A549 (cell line): ENCODE data around the gene RPGRIP1. TPM values are rescaled to one million over a fixed set of nuclear protein-coding genes. Genes with fewer than 3 reads are reported as not detected.

Source experiments
- ATAC-seq, 2 experiments: fragments of 200-7000 bp in 1 of 2; fragments of >200 bp in 1 of 2; cut with Nextera tagmentation in 1 of 2; cut with Tn5 transposase in 1 of 2; 3 replicates each; pipeline versions ENCODE4 v1.8.0 to v1.9.1; 2018 to 2020; ENCODE audit warnings: mild to moderate bottlenecking in 1 of 2, moderate library complexity in 1 of 2
- CTCF ChIA-PET: fragments of 300-600 bp; sonication (Branson Sonifier 250); formaldehyde crosslinking; extraction: SDS; loops from one replicate; lab custom pipeline; 2021; ENCODE audit warnings: antibody characterized with exemption, inconsistent platforms; lab: Yijun Ruan, JAX
- POLR2A ChIA-PET: fragments of 350-600 bp; formaldehyde crosslinking; extraction: SDS; loops from one replicate; lab custom pipeline; 2021; ENCODE audit warnings: antibody characterized with exemption, inconsistent platforms; lab: Yijun Ruan, JAX
- DNase-seq, 2 experiments: peaks; one replicate each; pipeline versions ENCODE4 v3.0.0 to v3.0.0-alpha.2; 2011 to 2016; ENCODE audit warnings: low read depth in 1 of 2, low spot score in 1 of 2
- FAIRE-seq: peaks from 2 replicates; lab custom pipeline; 2011; peaks lifted over from hg19 to GRCh38; lab: Jason Lieb, UNC
- H3K27ac ChIP-seq, 2 experiments: fragments of >200 bp; sonication (Bioruptor Twin); formaldehyde crosslinking; 3 replicates each; pipeline ENCODE4 v1.5.1; 2016 to 2017
- H3K4me1 ChIP-seq: fragments of >200 bp; sonication (Bioruptor Twin); formaldehyde crosslinking; 3 replicates; pipeline ENCODE4 v1.6.1; 2016
- H3K4me2 ChIP-seq: fragments of >200 bp; sonication (Bioruptor Twin); formaldehyde crosslinking; 3 replicates; pipeline ENCODE4 v1.6.1; 2016
- H3K4me3 ChIP-seq: fragments of >200 bp; sonication (Bioruptor Twin); formaldehyde crosslinking; 3 replicates; pipeline ENCODE4 v1.5.1; 2016
- H3K9me3 ChIP-seq: fragments of >200 bp; sonication (Bioruptor Twin); formaldehyde crosslinking; 3 replicates; pipeline ENCODE4 v1.6.1; 2016
- BHLHE40 ChIP-seq: IDR thresholded peaks from 2 replicates; pipeline ENCODE4 v1.6.1; 2012; ENCODE audit warnings: low read depth, low read length, inconsistent platforms
- CBX2 ChIP-seq: fragments of 200-600 bp; sonication (generic); IDR thresholded peaks from 2 replicates; pipeline ENCODE4 v1.6.1; 2016; ENCODE audit warnings: low read depth, mild to moderate bottlenecking, borderline replicate concordance
- CHD2 ChIP-seq: fragments of 150-350 bp; IDR thresholded peaks from 2 replicates; pipeline ENCODE4 v1.6.1; 2014; ENCODE audit warnings: low read length; ENCODE audit not compliant: partially characterized antibody
- CHD4 ChIP-seq: fragments of 200-600 bp; sonication (generic); IDR thresholded peaks from 2 replicates; pipeline ENCODE4 v1.6.1; 2016; ENCODE audit warnings: antibody characterized with exemption, mild to moderate bottlenecking, borderline replicate concordance
- EHF ChIP-seq: fragments of 250-450 bp; sonication (Bioruptor Pico); IDR thresholded peaks from 2 replicates; pipeline ENCODE4 v1.5.0; 2020; ENCODE audit warnings: mild to moderate bottlenecking
- EHMT2 ChIP-seq: fragments of 200-600 bp; sonication (generic); IDR thresholded peaks from 2 replicates; pipeline ENCODE4 v1.6.1; 2016; ENCODE audit warnings: antibody characterized with exemption, low read depth, mild to moderate bottlenecking, moderate library complexity
- ELK1 ChIP-seq: fragments of 150-350 bp; IDR thresholded peaks from 2 replicates; pipeline ENCODE4 v1.6.1; 2014; ENCODE audit warnings: low read depth, mild to moderate bottlenecking, low read length
- FOSL2 ChIP-seq, 2 experiments: fragments of 450-650 bp in 1 of 2; fragments of >200 bp in 1 of 2; sonication (Bioruptor Twin) in 1 of 2; formaldehyde crosslinking; IDR thresholded peaks; 2 replicates each; pipeline versions ENCODE4 v1.5.0 to v1.6.1; 2016 to 2020; ENCODE audit warnings: mild to moderate bottlenecking in 1 of 2, moderate library complexity in 1 of 2
- FOXS1 ChIP-seq: fragments of 250-450 bp; sonication (Bioruptor Pico); IDR thresholded peaks from 2 replicates; pipeline ENCODE4 v1.5.0; 2020; ENCODE audit warnings: mild to moderate bottlenecking, moderate library complexity
- HDAC2 ChIP-seq: fragments of 200-600 bp; sonication (generic); IDR thresholded peaks from 2 replicates; pipeline ENCODE4 v1.6.1; 2016
- HES2 ChIP-seq: fragments of >200 bp; sonication (Bioruptor Twin); formaldehyde crosslinking; IDR thresholded peaks from 2 replicates; pipeline ENCODE4 v1.6.1; 2016
- HEYL ChIP-seq: fragments of 250-450 bp; sonication (Bioruptor Pico); IDR thresholded peaks from 2 replicates; pipeline ENCODE4 v1.8.0; 2021; ENCODE audit warnings: mild to moderate bottlenecking, moderate library complexity
- HOXB13 ChIP-seq: fragments of 250-450 bp; sonication (Bioruptor Pico); IDR thresholded peaks from 2 replicates; pipeline ENCODE4 v1.5.0; 2020; ENCODE audit warnings: low read depth, mild to moderate bottlenecking, moderate library complexity
- HOXB5 ChIP-seq: fragments of 250-450 bp; sonication (Bioruptor Pico); IDR thresholded peaks from 2 replicates; pipeline ENCODE4 v1.5.0; 2020; ENCODE audit warnings: mild to moderate bottlenecking, moderate library complexity
- JUN ChIP-seq, 2 experiments: fragments of >200 bp; sonication (Bioruptor Twin); formaldehyde crosslinking; IDR thresholded peaks; 2 replicates in 1 of 2; 3 replicates in 1 of 2; pipeline ENCODE4 v1.6.1; 2016 to 2017
- JUNB ChIP-seq: fragments of >200 bp; sonication (Bioruptor Twin); formaldehyde crosslinking; IDR thresholded peaks from 2 replicates; pipeline ENCODE4 v1.6.1; 2016
- KDM5A ChIP-seq: fragments of 200-600 bp; sonication (generic); IDR thresholded peaks from 2 replicates; pipeline ENCODE4 v1.6.1; 2016; ENCODE audit warnings: antibody characterized with exemption, mild to moderate bottlenecking
- MAZ ChIP-seq: fragments of 150-350 bp; IDR thresholded peaks from 2 replicates; pipeline ENCODE4 v1.6.1; 2014; ENCODE audit warnings: antibody characterized with exemption, low read depth, low read length, borderline replicate concordance
- NFE2L2 ChIP-seq: fragments of 150-350 bp; conservative IDR thresholded peaks from 2 replicates; pipeline ENCODE4 v1.6.1; 2014; ENCODE audit warnings: low read length
- PBX3 ChIP-seq: IDR thresholded peaks from 2 replicates; pipeline ENCODE4 v1.6.1; 2012
- POLR2A ChIP-seq: IDR thresholded peaks from 2 replicates; pipeline ENCODE4 v1.6.1; 2012; ENCODE audit warnings: mild to moderate bottlenecking, low read length
- RAD21 ChIP-seq, 2 experiments: fragments of >200 bp in 1 of 2; sonication (Bioruptor Twin) in 1 of 2; formaldehyde crosslinking in 1 of 2; IDR thresholded peaks in 1 of 2; conservative IDR thresholded peaks in 1 of 2; 2 replicates in 1 of 2; 3 replicates in 1 of 2; pipeline ENCODE4 v1.6.1; 2012 to 2018; ENCODE audit warnings: inconsistent platforms in 1 of 2
- RARB ChIP-seq: fragments of 250-450 bp; sonication (Bioruptor Pico); IDR thresholded peaks from 2 replicates; pipeline ENCODE4 v1.8.0; 2021; ENCODE audit warnings: mild to moderate bottlenecking, moderate library complexity
- REST ChIP-seq: fragments of 200-600 bp; sonication (generic); IDR thresholded peaks from 2 replicates; pipeline ENCODE4 v1.6.1; 2016; ENCODE audit warnings: antibody characterized with exemption, mild to moderate bottlenecking, moderate library complexity
- RFX5 ChIP-seq: fragments of 450-650 bp; IDR thresholded peaks from 2 replicates; pipeline ENCODE4 v1.7.1; 2014; ENCODE audit warnings: antibody characterized with exemption, mild to moderate bottlenecking, moderate library complexity
- SREBF2 ChIP-seq: fragments of 450-650 bp; IDR thresholded peaks from 2 replicates; pipeline ENCODE4 v1.6.1; 2014; ENCODE audit warnings: mild to moderate bottlenecking, moderate library complexity
- TFCP2L1 ChIP-seq: fragments of 250-450 bp; sonication (Bioruptor Pico); IDR thresholded peaks from 2 replicates; pipeline ENCODE4 v1.5.0; 2021; ENCODE audit warnings: mild to moderate bottlenecking
- ZC3H11A ChIP-seq: fragments of 450-650 bp; IDR thresholded peaks from 2 replicates; pipeline ENCODE4 v1.6.1; 2014; ENCODE audit warnings: antibody characterized with exemption, mild to moderate bottlenecking
- ZFP36 ChIP-seq: fragments of 450-650 bp; IDR thresholded peaks from 2 replicates; pipeline ENCODE4 v1.6.1; 2014; ENCODE audit warnings: borderline replicate concordance; ENCODE audit not compliant: partially characterized antibody
- ZSCAN20 ChIP-seq: fragments of 250-450 bp; sonication (Bioruptor Pico); IDR thresholded peaks from 2 replicates; pipeline ENCODE4 v1.8.0; 2022; ENCODE audit warnings: mild to moderate bottlenecking, moderate library complexity
- WGBS: methylation state at CpG from one replicate; pipeline ENCODE4 v1.1.6; 2017; ENCODE audit errors: missing lambda C conversion rate; 5-methylcytosine and 5-hydroxymethylcytosine counted together
- polyA plus RNA-seq, 4 experiments: library from polyadenylated mRNA; depleted of rRNA in 3 of 4; stranded (reverse); fragments of >200 nt; fragmentation: RNase III in 1 of 4; extraction: RNeasy Plus Mini Kit Qiagen cat#74134 plus additional on column Dnase treatment in 1 of 4; gene quantifications; 2 replicates in 3 of 4; 3 replicates in 1 of 4; pipeline ENCODE4 v1.2.3, GENCODE V29; 2011 to 2017
- TF ChIP-seq, protein P1 (sequence below): IDR thresholded peaks from 2 replicates; pipeline ENCODE4 v1.6.1; 2012; ENCODE audit warnings: low read depth, borderline replicate concordance
- TF ChIP-seq, protein P2 (sequence below): IDR thresholded peaks from 2 replicates; pipeline ENCODE4 v1.6.1; 2012
- TF ChIP-seq, protein P3 (sequence below): fragments of 450-650 bp; IDR thresholded peaks from 2 replicates; pipeline ENCODE4 v1.6.1; 2014; ENCODE audit warnings: antibody characterized with exemption

Gene RPGRIP1
- polyA plus RNA-seq, 2 of the 4 experiments (the other 2 are of a cell fraction), result 0.26 to 1.5 TPM

DNA sequence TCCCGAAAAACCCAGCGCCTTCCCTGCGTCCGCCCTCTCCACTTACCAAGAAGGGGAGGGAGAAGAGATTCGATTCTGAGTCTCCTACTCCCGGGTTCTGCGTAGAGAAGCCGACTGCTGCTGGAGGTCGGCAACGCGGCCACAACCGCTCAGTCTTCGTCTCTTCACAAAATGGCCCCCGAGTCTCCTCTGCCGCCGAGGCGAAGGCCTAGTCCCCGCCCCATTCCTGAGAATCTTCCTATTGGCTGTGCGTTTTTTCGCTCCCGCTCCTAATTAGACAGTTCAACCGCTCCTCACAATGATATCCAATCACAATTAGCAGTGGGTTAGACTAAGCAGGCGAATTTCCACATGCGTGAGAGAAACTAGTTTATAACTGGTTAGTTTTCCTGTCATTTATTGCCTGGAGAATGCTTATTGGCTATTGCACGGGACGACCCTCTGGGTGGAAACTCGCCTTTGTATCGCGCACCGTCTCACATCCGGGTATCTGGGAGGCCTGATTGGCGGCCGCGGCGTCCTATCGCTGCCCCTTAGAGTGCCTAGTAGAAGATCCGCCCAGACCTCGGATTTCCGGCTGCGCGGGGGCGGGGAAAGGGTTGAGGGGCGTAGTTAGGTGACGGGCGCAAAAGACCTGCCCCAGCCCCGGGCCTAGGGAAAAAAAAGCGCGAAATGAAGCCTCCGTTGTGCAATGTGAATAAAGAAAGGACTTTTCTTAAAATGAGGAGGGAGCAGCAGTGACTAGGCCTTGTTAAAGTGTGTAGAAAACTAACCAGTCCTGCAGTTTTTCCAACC lies 10.4 kb upstream of the RPGRIP1 start, which contains the start of gene HNRNPC:
Gene HNRNPC (minus strand): TSS at position 191 of the 795 bp plus-strand sequence. CDS start 35,249 bp downstream, outside the sequence.
- FAIRE-seq, result peak; percentile 93
- peak within 1 kb of the TSS; percentile 94 to 96 for H3K27ac ChIP-seq
- no peaks in the 10 kb centered on the region for H3K9me3 ChIP-seq
- POLR2A ChIA-PET, result no interaction called here
- H3K4me1 ChIP-seq, result peaks cover 28% of the 10 kb centered on the region
- H3K4me2 ChIP-seq, result peak within 1 kb of the TSS; percentile 97
- H3K4me3 ChIP-seq, result peak within 1 kb of the TSS; percentile 85
- whole genome bisulfite sequencing, result under 1% methylated on average over 48 of the region's 49 CpGs
- CTCF ChIA-PET, result interaction anchor here (0.9 kb wide), 1 partner anchor 103 kb away, joined by 3 read pairs; no protein-coding TSS in a partner anchor
- ATAC-seq, result peak; percentile 97
- peak; percentile 98 to 100 for DNase-seq
- TF ChIP-seq EHMT2, result no peak
- no peak for TF ChIP-seq FOSL2 (IDR thresholded peaks at IDR 0.05)
- TF ChIP-seq FOSL2 (CRISPR knock-in tag; IDR thresholded peaks at IDR 0.05), result no peak
- no peak for TF ChIP-seq RAD21 (conservative IDR thresholded peaks at IDR 0.05 in 1 of 2, IDR thresholded peaks at IDR 0.05 in 1 of 2)
- no peak for TF ChIP-seq TFCP2L1 (CRISPR knock-in tag)
- no peak for TF ChIP-seq SREBF2
- no peak for TF ChIP-seq ZC3H11A
- TF ChIP-seq PBX3, result peak; percentile 99
- no peak for TF ChIP-seq BHLHE40
- peak; percentile 82 for TF ChIP-seq RFX5
- no peak for TF ChIP-seq ZSCAN20 (CRISPR knock-in tag)
- TF ChIP-seq NFE2L2, result no peak
- TF ChIP-seq, protein P1, sequence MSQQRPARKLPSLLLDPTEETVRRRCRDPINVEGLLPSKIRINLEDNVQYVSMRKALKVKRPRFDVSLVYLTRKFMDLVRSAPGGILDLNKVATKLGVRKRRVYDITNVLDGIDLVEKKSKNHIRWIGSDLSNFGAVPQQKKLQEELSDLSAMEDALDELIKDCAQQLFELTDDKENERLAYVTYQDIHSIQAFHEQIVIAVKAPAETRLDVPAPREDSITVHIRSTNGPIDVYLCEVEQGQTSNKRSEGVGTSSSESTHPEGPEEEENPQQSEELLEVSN, result no peak
- TF ChIP-seq FOXS1, result no peak
- TF ChIP-seq HOXB13, result no peak
- no peak for TF ChIP-seq KDM5A
- peak; percentile 94 for TF ChIP-seq POLR2A
- TF ChIP-seq, protein P2, sequence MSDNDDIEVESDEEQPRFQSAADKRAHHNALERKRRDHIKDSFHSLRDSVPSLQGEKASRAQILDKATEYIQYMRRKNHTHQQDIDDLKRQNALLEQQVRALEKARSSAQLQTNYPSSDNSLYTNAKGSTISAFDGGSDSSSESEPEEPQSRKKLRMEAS, result 0 out of 2 replicates have a peak, but pooled peaks have one; percentile 44
- no peak for TF ChIP-seq HOXB5
- TF ChIP-seq HDAC2, result no peak
- no peak for TF ChIP-seq CHD4
- TF ChIP-seq HES2, result no peak
- TF ChIP-seq ELK1, result no peak
- TF ChIP-seq MAZ, result no peak; the same call in 1 of the 2 replicates
- TF ChIP-seq RARB (CRISPR knock-in tag), result no peak
- TF ChIP-seq JUN (IDR thresholded peaks at IDR 0.05), result peak; percentile 95 to 96
- no peak for TF ChIP-seq CBX2
- no peak for TF ChIP-seq HEYL (CRISPR knock-in tag)
- peak; percentile 51 for TF ChIP-seq CHD2
- TF ChIP-seq, protein P3, sequence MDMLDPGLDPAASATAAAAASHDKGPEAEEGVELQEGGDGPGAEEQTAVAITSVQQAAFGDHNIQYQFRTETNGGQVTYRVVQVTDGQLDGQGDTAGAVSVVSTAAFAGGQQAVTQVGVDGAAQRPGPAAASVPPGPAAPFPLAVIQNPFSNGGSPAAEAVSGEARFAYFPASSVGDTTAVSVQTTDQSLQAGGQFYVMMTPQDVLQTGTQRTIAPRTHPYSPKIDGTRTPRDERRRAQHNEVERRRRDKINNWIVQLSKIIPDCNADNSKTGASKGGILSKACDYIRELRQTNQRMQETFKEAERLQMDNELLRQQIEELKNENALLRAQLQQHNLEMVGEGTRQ, result no peak
- no peak; the same call in 1 of the 2 replicates for TF ChIP-seq REST
- no peak for TF ChIP-seq ZFP36
- no peak for TF ChIP-seq EHF
- TF ChIP-seq JUNB, result no peak
